ENCODE data around the gene SCOC.

DNA sequence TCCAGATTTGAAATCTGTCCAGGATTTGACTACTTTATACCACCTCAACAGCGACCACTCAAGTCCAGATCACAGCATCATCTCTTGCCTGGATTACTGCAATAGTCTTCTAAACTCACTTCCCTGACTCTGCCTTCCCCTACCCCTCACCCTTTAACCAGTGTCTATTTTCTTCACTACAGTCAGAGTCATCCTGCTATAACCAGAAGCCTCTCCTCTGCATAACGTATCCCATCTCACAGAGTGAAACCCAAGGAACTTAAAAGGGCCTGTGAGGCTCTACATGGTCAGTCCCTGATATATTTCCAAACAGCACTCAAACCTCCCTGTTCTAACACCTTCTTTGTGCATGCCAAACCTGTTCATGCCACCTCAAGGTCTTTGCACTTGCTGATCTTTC lies 40.7 kb upstream of the SCOC start:
- TF ChIP-seq, protein P1, sequence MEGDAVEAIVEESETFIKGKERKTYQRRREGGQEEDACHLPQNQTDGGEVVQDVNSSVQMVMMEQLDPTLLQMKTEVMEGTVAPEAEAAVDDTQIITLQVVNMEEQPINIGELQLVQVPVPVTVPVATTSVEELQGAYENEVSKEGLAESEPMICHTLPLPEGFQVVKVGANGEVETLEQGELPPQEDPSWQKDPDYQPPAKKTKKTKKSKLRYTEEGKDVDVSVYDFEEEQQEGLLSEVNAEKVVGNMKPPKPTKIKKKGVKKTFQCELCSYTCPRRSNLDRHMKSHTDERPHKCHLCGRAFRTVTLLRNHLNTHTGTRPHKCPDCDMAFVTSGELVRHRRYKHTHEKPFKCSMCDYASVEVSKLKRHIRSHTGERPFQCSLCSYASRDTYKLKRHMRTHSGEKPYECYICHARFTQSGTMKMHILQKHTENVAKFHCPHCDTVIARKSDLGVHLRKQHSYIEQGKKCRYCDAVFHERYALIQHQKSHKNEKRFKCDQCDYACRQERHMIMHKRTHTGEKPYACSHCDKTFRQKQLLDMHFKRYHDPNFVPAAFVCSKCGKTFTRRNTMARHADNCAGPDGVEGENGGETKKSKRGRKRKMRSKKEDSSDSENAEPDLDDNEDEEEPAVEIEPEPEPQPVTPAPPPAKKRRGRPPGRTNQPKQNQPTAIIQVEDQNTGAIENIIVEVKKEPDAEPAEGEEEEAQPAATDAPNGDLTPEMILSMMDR (IDR thresholded peaks at IDR 0.05; ENCODE audit: poor library complexity, severe bottlenecking), result no peak
- TF ChIP-seq EZH2 (IDR thresholded peaks at IDR 0.05; ENCODE audit: borderline replicate concordance, insufficient read depth, low read length, poor library complexity, severe bottlenecking) (no peak), POLR2AphosphoS5 (IDR thresholded peaks at IDR 0.05) (no peak), RAD21 (conservative IDR thresholded peaks at IDR 0.05) (no peak), EP300 (conservative IDR thresholded peaks at IDR 0.05; ENCODE audit: poor library complexity, severe bottlenecking) (no peak), SMC3 (conservative IDR thresholded peaks at IDR 0.05; ENCODE audit: poor library complexity) (no peak), TAF1 (IDR thresholded peaks at IDR 0.05; ENCODE audit: low read depth) (no peak)
